ENCODE data around the gene ZNF385A. TPM values are rescaled to one million over a fixed set of nuclear protein-coding genes. Genes with fewer than 3 reads are reported as not detected.
A peak's percentile ranks its signal among the peaks of the same experiment; 100 is the strongest.

Gene ZNF385A
- total and polyA plus RNA-seq, 9 of the 15 experiments (the other 6 are each of a cell fraction or from before 2014, with no cell fraction given) = 1.0 to 111 (median 7.7) TPM

GRCh38 chr12:54359762-54360351 is 24.7 kb downstream of the ZNF385A start (continued):
- TF ChIP-seq, protein P1, sequence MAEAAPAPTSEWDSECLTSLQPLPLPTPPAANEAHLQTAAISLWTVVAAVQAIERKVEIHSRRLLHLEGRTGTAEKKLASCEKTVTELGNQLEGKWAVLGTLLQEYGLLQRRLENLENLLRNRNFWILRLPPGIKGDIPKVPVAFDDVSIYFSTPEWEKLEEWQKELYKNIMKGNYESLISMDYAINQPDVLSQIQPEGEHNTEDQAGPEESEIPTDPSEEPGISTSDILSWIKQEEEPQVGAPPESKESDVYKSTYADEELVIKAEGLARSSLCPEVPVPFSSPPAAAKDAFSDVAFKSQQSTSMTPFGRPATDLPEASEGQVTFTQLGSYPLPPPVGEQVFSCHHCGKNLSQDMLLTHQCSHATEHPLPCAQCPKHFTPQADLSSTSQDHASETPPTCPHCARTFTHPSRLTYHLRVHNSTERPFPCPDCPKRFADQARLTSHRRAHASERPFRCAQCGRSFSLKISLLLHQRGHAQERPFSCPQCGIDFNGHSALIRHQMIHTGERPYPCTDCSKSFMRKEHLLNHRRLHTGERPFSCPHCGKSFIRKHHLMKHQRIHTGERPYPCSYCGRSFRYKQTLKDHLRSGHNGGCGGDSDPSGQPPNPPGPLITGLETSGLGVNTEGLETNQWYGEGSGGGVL (CRISPR knock-in tag; IDR thresholded peaks at IDR 0.05) = no peak
- TF ChIP-seq GTF2E2 (tag; IDR thresholded peaks at IDR 0.05) (no peak), TAL1 (IDR thresholded peaks at IDR 0.05) (no peak), KLF16 (IDR thresholded peaks at IDR 0.05) (no peak), TFAM (CRISPR knock-in tag; conservative IDR thresholded peaks at IDR 0.05) (no peak), SIN3A (IDR thresholded peaks at IDR 0.05; ENCODE audit: borderline replicate concordance in 2 of 2, control insufficient read depth in 1 of 2, low read depth in 2 of 2, low read length in 2 of 2) (no peak), KAT8 (IDR thresholded peaks at IDR 0.05; ENCODE audit: low read depth) (no peak), WHSC1 (IDR thresholded peaks at IDR 0.05; ENCODE audit: low read length) (no peak), CEBPG (CRISPR knock-in tag; IDR thresholded peaks at IDR 0.05) (peak; percentile 51), CEBPG (tag; conservative IDR thresholded peaks at IDR 0.05 in 1 of 2, IDR thresholded peaks at IDR 0.05 in 1 of 2) (peak; percentile 71 to 78), STAT5B (CRISPR knock-in tag; IDR thresholded peaks at IDR 0.05) (no peak), CLOCK (CRISPR knock-in tag; IDR thresholded peaks at IDR 0.05; ENCODE audit: borderline replicate concordance) (no peak), GATA2 (CRISPR knock-in tag; IDR thresholded peaks at IDR 0.05) (no peak), HNRNPLL (IDR thresholded peaks at IDR 0.05; ENCODE audit: low read depth, low read length, poor library complexity, severe bottlenecking) (no peak), E2F1 (CRISPR knock-in tag; IDR thresholded peaks at IDR 0.05) (no peak), SRF (CRISPR knock-in tag; IDR thresholded peaks at IDR 0.05) (peak in 1 of 2 experiments; percentile 84; a peak in 2 of 4 replicates), ARNT (IDR thresholded peaks at IDR 0.05) (no peak), ELF4 (CRISPR knock-in tag; IDR thresholded peaks at IDR 0.05) (no peak), ELF2 (CRISPR knock-in tag; IDR thresholded peaks at IDR 0.05) (no peak), SIX5 (IDR thresholded peaks at IDR 0.05; ENCODE audit: borderline replicate concordance in 1 of 2, insufficient read depth in 1 of 2, low read depth in 1 of 2, low read length in 2 of 2) (no peak), JUNB (CRISPR knock-in tag; conservative IDR thresholded peaks at IDR 0.05) (0 out of 2 replicates have a peak, but pooled peaks have one; percentile 45), PPARD (CRISPR knock-in tag; IDR thresholded peaks at IDR 0.05) (no peak), HDAC6 (IDR thresholded peaks at IDR 0.05; ENCODE audit: low read depth, low read length) (no peak), ZFP36 (IDR thresholded peaks at IDR 0.05; ENCODE audit: low read depth, low read length, partially characterized antibody) (no peak), SNIP1 (IDR thresholded peaks at IDR 0.05; ENCODE audit: low read depth) (no peak)
